Loucy (cell line): Measurements from ENCODE around the gene RPL26.

ENCODE experiments used
- EZH2phosphoT487 ChIP-seq: fragments of 200-600 bp; IDR thresholded peaks from 2 replicates; pipeline ENCODE4 v1.6.1; 2018; ENCODE audit warnings: antibody characterized with exemption, mild to moderate bottlenecking, moderate library complexity, borderline replicate concordance
- TF ChIP-seq, protein P1 (sequence below): fragments of 200-600 bp; sonication (generic); conservative IDR thresholded peaks from 2 replicates; pipeline ENCODE4 v1.5.1; 2014; ENCODE audit warnings: mild to moderate bottlenecking, antibody characterized with exemption, low read length

DNA sequence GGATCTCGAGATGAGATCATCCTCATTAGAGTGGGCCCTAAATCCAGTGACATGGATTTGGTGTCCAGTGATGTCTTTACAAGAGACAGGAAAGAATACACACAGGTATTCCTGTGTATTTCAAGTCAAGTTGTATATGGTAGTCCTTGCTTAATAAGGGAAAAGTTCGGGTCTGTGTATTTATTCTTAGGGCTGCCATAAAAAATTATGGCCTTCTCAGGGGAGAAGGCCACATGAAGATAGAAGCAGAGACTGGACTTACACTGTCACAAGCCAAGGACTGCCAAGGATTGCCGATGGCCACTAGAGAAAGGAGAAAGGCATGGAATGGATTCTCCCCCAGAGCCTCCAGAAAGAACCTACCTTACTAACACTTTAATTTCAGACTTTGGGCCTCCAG is 14.8 kb downstream of the RPL26 start:
- TF ChIP-seq, protein P1, sequence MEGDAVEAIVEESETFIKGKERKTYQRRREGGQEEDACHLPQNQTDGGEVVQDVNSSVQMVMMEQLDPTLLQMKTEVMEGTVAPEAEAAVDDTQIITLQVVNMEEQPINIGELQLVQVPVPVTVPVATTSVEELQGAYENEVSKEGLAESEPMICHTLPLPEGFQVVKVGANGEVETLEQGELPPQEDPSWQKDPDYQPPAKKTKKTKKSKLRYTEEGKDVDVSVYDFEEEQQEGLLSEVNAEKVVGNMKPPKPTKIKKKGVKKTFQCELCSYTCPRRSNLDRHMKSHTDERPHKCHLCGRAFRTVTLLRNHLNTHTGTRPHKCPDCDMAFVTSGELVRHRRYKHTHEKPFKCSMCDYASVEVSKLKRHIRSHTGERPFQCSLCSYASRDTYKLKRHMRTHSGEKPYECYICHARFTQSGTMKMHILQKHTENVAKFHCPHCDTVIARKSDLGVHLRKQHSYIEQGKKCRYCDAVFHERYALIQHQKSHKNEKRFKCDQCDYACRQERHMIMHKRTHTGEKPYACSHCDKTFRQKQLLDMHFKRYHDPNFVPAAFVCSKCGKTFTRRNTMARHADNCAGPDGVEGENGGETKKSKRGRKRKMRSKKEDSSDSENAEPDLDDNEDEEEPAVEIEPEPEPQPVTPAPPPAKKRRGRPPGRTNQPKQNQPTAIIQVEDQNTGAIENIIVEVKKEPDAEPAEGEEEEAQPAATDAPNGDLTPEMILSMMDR = no peak
- no peak for TF ChIP-seq EZH2phosphoT487
